HG03558 (cell line): Measurements from ENCODE around the gene OR51B2.
"Not testable (repeated sequence)": the region's sequence is repeated elsewhere in the genome, so short reads cannot be mapped to it uniquely, and the experiment has no call there.

ENCODE experiments used
- ATAC-seq: cut with Tn5 transposase; IDR thresholded peaks from one replicate; pipeline ENCODE4 v1.9.1; 2021; ENCODE audit warnings: moderate number of reproducible peaks; ENCODE audit not compliant: unreplicated experiment; ENCODE audit errors: extremely low read depth

OR51B2 gene

DNA sequence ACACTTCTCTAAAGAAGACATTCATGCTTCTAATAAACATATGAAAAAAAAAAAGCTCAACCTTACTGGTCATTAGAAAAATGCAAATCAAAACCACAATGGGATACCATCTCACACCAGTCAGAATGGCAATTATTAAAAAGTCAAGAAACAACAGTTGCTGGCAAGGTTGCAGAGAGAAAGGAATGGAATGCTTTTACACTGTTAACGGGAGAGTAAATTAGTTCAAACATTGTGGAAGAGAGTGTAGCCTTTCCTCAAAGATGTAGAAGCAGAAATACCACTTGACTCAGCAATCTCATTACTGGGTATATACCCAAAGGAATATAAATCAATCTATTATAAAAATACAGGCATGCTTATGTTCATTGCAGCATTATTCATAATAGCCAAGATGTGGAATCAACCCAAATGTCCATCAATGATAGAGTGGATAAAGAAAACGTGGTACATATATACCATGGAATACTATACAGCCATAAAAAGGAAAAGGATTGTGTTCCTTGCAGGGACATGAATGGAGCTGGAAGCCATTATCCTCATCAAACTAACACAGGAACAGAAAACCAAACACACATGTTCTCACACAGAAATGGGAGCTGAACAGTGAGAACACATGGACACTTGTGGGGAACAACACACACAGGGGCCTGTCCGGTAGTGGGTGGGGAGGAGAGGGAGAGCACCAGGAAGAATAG lies 10.6 kb downstream of the OR51B2 start:
- not testable (repeated sequence) for ATAC-seq

DNA sequence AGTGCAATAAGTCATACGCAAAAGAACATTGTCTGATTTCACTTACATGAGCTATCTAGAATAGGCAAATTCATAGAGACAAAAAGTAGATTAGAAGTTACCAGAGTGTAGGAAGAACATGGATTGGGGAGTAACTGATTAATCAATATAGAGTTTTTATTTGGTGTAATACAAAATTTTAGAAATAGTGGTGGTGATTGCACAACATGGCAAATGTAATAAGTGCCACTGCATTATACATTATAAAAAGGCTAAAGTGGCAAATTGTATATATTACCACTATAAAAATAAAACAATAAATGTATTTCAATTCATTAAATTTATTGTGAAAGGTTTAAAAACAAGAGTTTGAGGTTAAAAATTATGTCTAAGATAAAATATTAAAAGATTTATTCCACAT lies 13.7 kb downstream of the OR51B2 start:
- ATAC-seq, result no peak

DNA sequence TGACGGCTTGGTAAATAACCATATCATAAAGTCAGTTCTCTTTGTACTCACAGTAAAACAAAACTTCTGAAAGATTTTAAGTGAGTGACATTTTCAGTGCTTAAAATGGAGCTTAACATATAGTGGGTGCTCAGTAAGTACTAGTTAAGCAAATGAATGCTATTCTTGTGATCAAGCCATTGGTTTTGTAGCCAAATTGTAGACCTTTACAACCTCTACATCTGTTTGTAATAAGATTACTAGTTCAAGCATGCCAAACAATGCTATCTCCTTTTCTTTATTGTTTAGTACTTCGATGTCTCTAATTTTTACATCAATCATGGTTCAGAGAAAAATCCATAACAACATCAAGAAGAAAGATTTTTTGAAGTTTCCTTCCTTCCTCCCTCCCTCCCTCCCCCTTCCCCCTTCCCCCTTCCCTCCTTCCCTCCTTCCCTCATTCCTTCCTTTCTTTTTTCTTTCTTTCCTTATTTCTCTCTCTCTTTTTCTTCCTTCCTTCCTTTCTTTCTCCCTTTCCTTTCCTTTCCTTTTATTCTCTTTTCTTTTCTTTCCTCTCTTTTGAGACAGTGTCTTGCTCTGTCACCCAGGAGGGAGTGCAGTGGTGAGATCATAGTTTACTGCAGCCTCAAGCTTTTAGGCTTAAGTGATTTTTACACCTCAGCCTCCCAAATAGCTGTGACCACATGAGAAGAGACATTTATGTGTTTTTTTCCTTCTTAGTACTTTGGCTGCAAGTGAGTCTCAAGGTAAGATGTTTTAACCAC lies 16.7 kb downstream of the OR51B2 start:
- no peak for ATAC-seq

DNA sequence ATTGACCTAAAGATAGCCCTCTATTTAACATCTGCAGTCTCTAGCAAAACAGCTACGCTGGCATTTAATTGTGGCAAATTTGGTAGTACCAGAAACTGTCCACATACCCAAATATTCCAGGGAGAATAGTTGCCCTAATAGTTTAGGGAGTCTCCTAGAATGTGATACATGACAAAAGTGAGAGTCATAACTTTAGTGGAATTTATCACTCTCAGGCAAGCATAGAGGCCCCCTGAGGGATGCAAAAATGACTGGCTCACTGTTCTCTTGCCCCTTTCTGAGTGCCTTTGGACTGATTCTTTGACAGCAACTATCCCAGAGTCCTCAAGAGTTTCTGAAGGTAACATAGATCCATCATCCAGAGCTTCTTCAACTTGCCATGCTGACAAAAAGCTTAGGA lies 20.1 kb downstream of the OR51B2 start:
- ATAC-seq, result no peak

GRCh38 chr11:5303626-5304025 lies 20.5 kb downstream of the OR51B2 start:
- ATAC-seq, result no peak

- no peak for ATAC-seq
Measured at GRCh38 chr11:5301846-5302245, 22.3 kb downstream of the OR51B2 start, which contains the start of gene OR51B4. Gene OR51B4, minus strand, starts transcription at chr11:5301946. Its CDS starts 0 bp downstream, at chr11:5301946.

DNA sequence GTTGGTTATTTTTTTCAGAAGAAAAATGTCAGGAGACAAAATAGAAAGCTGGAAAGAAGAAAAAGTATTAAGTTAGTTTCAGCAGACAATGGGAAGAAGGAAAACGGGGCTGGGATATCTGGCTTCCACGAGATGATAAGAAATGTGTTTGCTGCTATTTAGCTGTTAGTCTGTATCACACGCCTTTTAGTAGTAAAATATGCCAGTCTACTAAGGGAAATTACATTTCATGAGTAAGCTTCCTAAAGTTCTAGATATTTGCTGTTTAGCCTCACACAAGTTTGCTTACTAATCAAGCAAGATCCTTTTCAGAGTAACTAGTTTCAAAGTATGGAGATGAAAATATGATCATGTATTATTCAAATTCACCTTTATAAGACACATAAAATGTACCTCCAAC lies 23.8 kb downstream of the OR51B2 start:
- no peak for ATAC-seq

DNA sequence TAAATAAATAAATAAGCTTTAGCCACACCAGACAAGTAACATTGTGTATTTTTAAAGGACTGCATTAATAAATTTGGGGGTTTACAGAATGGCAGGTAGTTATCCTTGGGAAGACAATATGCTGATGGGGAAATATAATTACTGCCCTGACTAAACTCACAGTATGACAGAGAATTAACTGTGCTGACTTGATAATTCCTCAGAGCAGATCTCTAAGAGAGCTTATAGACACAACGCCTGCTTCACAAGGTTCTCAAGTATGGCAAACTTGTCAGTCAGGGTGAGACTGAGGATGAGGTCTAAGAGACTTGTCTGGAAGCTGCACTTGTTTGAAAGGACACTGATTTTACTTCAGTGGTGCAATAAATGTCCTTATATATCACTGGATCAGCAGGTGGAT lies 25.6 kb downstream of the OR51B2 start:
- no peak for ATAC-seq

- ATAC-seq, result no peak
Measured at GRCh38 chr11:5297721-5298323, 26.3 kb downstream of the OR51B2 start.

- ATAC-seq, result not testable (repeated sequence)
Measured at GRCh38 chr11:5294342-5294995, 29.6 kb downstream of the OR51B2 start.

DNA sequence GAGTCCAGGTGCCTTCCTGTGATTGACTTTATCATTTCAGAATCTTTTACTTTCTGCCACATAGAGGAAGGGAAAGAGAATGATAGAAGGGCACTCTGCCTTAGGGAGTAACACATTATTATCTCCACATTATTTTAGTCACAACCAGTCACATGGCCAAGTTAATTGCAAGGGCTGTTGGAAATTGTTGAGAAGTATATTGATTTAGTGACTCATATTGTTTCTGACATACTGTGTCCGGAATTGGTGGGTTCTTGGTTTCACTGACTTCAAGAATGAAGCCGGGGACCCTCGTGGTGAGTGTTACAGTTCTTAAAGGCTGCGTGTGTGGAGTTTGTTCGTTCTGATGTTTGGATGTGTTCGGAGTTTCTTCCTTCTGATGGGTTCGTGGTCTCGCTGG lies 31.1 kb downstream of the OR51B2 start:
- ATAC-seq, result no peak

DNA sequence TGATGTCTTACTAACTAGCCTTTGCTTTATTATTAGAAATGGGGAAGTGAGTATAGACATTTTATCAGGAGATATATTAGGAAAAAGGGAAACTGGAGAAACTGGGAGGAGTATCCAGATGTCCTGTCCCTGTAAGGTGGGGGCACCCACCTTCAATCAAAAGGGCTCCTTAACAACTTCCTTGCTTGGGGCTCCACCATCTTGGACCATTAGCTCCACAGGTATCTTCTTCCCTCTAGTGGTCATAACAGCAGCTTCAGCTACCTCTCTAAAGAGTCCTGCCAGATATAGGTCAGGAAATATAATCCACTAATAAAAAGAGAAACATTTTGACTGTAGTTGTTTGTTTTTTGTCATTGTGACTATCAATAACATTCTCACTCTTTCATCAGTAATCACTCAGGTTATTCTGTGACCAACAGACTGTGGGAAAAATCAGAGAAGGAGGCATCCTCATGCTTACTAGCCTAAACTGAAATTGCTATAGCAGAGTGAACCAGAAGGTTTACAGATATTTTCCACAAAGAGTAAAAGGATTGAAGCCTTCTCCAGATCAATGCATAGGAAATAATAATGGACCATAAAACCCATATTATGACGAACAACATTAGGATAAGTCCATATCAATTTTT lies 32.8 kb downstream of the OR51B2 start:
- ATAC-seq, result peak; percentile 68

DNA sequence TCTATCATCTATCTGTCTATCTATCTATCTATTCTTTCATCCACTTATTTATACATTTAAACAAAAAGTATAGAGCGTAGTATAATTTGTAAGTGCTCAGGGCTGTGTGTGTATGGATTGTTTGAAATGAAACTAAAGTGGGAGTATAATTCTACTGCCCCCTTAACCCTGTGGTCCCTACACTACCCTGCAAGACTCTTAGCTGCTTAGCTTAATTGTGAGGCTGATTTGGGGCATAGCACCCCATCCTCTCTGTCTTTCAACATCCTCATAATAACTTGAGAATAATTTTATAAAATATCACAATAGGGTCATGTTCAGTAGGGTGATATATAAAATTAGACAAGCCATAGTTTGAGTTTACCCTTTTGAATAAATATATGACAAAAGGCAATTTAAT lies 34.0 kb downstream of the OR51B2 start:
- no peak for ATAC-seq

GRCh38 chr11:5289696-5290095 lies 34.4 kb downstream of the OR51B2 start:
- ATAC-seq, result no peak

- ATAC-seq, result no peak
Measured at GRCh38 chr11:5288906-5289550, 35.1 kb downstream of the OR51B2 start.

- ATAC-seq, result no peak
Measured at GRCh38 chr11:5288108-5288905, 35.8 kb downstream of the OR51B2 start.

- no peak for ATAC-seq
Measured at GRCh38 chr11:5286901-5287300, 37.2 kb downstream of the OR51B2 start.

DNA sequence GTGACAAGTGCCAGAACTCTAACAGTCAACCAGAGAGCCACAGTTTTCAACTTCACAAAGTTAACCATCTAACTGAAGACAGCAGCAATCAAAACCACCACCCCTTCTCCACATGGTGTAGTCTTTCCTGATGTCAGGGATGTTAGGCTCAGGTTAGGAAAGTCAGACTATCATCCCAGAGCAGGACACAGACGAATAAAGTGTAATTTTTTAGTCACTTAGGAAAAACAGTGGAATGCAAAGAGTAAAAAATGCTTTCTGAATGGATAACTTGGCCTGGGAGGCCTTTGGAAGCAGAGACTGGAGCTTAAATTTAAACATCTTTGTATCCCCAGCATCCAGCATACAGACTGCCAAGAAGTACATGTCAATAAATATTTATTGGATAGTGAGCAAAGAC lies 37.7 kb downstream of the OR51B2 start:
- ATAC-seq, result no peak

DNA sequence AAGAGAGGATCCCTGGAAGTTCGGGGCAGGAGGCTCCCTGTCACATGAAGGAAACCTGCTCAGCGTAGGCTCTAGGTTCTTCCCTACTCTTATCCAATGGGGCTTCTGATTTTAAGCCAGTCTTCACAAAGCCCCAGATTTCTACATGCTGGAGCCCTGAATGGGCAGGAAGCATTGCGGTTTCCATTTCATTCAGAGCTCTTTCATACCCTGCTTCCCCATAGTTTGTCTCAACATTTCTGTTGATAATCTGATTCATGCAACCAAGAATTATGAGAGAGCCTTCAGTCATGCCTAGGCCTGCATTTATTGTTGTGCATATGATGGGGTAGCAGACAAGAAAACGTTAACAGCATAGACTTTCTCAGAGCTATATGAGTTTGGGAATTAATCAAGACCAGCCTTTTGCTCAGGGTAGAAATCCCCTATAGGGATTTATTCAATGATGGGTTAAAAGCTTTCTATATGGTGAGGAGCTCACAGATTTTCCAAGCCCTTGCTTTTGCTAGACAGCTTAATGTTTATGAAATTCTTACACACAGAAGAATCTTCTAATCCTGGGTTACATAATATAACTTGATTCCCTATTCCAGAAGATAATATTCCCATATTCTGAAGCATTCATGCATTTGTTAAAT lies 38.3 kb downstream of the OR51B2 start:
- ATAC-seq, result no peak
